ENCODE data around the gene CNFN. TPM values are rescaled to one million over a fixed set of nuclear protein-coding genes. Genes with fewer than 3 reads are reported as not detected.

Gene CNFN
- total RNA-seq, 1 experiment from 2014 or later: 7.1 TPM

DNA sequence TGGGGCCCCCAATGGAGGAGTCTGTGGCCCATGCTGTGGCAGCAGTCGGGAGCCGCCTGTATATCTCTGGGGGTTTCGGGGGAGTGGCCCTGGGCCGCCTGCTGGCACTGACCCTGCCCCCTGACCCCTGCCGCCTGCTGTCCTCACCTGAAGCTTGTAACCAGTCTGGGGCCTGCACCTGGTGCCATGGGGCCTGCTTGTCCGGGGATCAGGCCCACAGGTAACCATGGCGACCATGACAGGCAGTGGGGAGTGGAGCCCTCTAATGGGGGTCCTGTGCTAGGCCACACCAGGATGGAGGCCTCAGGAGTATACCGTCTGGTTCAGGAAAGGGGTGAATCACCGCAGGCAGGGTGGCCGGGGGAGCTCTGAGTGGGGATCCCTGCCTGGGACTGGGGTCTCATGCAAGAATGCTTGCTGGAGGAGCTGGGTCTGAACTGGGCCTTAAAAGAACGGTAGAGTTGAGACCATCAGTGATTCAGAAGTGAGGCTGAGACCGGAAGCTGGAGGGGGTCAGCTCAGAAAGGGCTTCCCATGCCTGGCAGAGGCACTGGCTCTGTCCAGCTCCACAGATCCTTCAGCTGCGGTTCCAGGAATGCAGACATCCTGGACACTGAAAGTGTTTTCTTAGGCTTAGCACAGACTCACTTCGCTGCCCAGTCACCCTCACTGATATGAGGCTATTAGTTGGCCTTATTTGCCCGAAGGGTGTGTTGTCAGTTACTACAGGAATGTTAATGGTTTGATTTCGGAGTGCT lies 29.1 kb downstream of the CNFN start:
- Mint-ChIP-seq H3K36me3 (ENCODE audit: insufficient read depth in 1 of 3, low read depth in 3 of 3) (peaks cover 25 to 46% (median 39%) of the 10 kb centered on the region in 3 experiments), H3K4me1 (peaks cover 6 to 30% of the 10 kb centered on the region in 2 experiments), H3K27ac (peak overlapping the region; percentile 20 to 88 (median 85); a peak in 6 of 7 replicates), H3K4me3 (no peak overlapping the region), H3K27me3 (ENCODE audit: low read depth) (no peaks in the 10 kb centered on the region), H3K9me3 (peaks cover 5 to 6% of the 10 kb centered on the region in 2 experiments; a peak in 4 of 5 replicates)
- Histone ChIP-seq H2BK12ac (ENCODE audit: insufficient read length, low read depth, low read length) (no peak overlapping the region), H3K79me1 (ENCODE audit: insufficient read depth, low read depth, low read length, poor library complexity, severe bottlenecking) (no peaks in the 10 kb centered on the region), H3K27ac (ENCODE audit: insufficient read length, low read depth, low read length) (no peak overlapping the region), H3K4me2 (ENCODE audit: insufficient read depth, insufficient read length, low read length) (no peak overlapping the region), H2BK20ac (ENCODE audit: low read depth, low read length, poor library complexity, severe bottlenecking) (no peak overlapping the region), H2BK5ac (ENCODE audit: insufficient read length, low read length) (no peak overlapping the region), H2BK15ac (ENCODE audit: low read depth, low read length) (no peak overlapping the region), H3K79me2 (ENCODE audit: insufficient read depth, low read length) (no peaks in the 10 kb centered on the region), H4K8ac (replicated peaks; ENCODE audit: insufficient read length, low read depth, low read length) (no peak overlapping the region), H4K20me1 (ENCODE audit: control insufficient read depth, insufficient read depth, insufficient read length) (no peaks in the 10 kb centered on the region), H3K9ac (ENCODE audit: extremely low read depth, insufficient read length, low read length) (no peak overlapping the region), H3T11ph (ENCODE audit: low read length) (no peak overlapping the region), H4K5ac (ENCODE audit: insufficient read length, low read depth, low read length) (no peak overlapping the region), H4K91ac (ENCODE audit: insufficient read length, low read depth, low read length) (no peak overlapping the region), H3K9me3 (ENCODE audit: control insufficient read depth, low read depth, low read length) (peaks cover 6% of the 10 kb centered on the region), H3K56ac (ENCODE audit: insufficient read length, low read depth, low read length) (no peak overlapping the region), H3K4me1 (ENCODE audit: insufficient read depth, low read length) (no peaks in the 10 kb centered on the region), H3K14ac (ENCODE audit: insufficient read depth, low read length) (no peak overlapping the region), H3K23me2 (ENCODE audit: insufficient read length, low read depth, low read length, poor library complexity, severe bottlenecking) (no peaks in the 10 kb centered on the region), H3K23ac (ENCODE audit: insufficient read length, low read depth, low read length) (no peak overlapping the region), H2AFZ (ENCODE audit: low read length) (no peak overlapping the region), H2BK120ac (ENCODE audit: low read depth, low read length, poor library complexity, severe bottlenecking) (no peak overlapping the region), H3K18ac (ENCODE audit: insufficient read length, low read depth, low read length) (no peak overlapping the region), H2AK5ac (ENCODE audit: insufficient read length, low read length) (no peak overlapping the region), H3K4ac (ENCODE audit: low read depth, low read length) (no peak overlapping the region), H3K27me3 (ENCODE audit: insufficient read depth, low read length) (no peaks in the 10 kb centered on the region)
- no CpG with 5 or more reads among the region's 16 CpGs for WGBS (ENCODE audit: extremely low coverage, insufficient read length, low lambda C conversion rate)
- DNase-seq: peak; percentile 85
- TF ChIP-seq, protein P1, sequence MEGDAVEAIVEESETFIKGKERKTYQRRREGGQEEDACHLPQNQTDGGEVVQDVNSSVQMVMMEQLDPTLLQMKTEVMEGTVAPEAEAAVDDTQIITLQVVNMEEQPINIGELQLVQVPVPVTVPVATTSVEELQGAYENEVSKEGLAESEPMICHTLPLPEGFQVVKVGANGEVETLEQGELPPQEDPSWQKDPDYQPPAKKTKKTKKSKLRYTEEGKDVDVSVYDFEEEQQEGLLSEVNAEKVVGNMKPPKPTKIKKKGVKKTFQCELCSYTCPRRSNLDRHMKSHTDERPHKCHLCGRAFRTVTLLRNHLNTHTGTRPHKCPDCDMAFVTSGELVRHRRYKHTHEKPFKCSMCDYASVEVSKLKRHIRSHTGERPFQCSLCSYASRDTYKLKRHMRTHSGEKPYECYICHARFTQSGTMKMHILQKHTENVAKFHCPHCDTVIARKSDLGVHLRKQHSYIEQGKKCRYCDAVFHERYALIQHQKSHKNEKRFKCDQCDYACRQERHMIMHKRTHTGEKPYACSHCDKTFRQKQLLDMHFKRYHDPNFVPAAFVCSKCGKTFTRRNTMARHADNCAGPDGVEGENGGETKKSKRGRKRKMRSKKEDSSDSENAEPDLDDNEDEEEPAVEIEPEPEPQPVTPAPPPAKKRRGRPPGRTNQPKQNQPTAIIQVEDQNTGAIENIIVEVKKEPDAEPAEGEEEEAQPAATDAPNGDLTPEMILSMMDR (conservative IDR thresholded peaks at IDR 0.05): peak; percentile 54

Measured in H9 (cell line).